HFF-Myc (cell line): ENCODE data around the gene RTKN.
"Not testable (repeated sequence)": the region's sequence is repeated elsewhere in the genome, so short reads cannot be mapped to it uniquely, and the experiment has no call there.

ENCODE experiments used
- DNase-seq: peaks from one replicate; pipeline ENCODE4 v3.0.0-alpha.2; 2011; ENCODE audit warnings: low read depth; ENCODE audit errors: extremely low read depth
- H3K4me3 ChIP-seq: replicated peaks from 2 replicates; pipeline ENCODE4 v1.5.1; 2011; ENCODE audit warnings: low read depth, mild to moderate bottlenecking, control low read depth, low read length
- CTCF ChIP-seq: IDR thresholded peaks from 2 replicates; pipeline ENCODE4 v1.5.1; 2012; ENCODE audit warnings: mild to moderate bottlenecking, low read depth, low read length, control low read depth; ENCODE audit errors: missing control alignments

Gene RTKN

GRCh38 chr2:74441690-74442482 lies at the start of gene RTKN:
TSS of gene RTKN (minus strand) at chr2:74441937. CDS start at chr2:74441816, 121 bp downstream.
- DNase-seq, result no peak
- peak within 1 kb of the TSS; percentile 59 for H3K4me3 ChIP-seq
- TF ChIP-seq CTCF, result no peak

DNA sequence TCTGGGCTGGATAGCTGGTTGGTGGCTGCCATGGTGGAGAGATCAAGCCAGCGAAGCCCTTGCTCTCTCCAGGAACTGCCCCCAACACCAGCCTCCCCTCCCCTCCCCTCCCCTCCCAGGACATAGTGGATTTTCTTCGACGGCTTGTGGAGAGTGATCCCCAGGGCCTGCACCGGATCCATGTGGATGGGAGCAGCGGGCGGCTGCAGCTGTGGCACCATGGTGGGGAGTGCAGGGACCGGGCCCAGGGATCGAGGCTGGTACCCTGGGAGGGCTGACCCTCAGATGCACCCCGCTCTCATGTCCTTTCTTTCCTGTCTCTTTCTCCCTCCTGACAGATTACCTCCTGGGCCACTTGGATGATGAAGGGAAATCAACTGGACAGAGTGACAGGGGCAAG lies 48.2 kb upstream of the RTKN start:
- H3K4me3 ChIP-seq, result no peak overlapping the region
- DNase-seq, result no peak
- TF ChIP-seq CTCF, result no peak

- no peak for TF ChIP-seq CTCF
- DNase-seq, result no peak
- H3K4me3 ChIP-seq, result no peak overlapping the region
Measured at GRCh38 chr2:74488643-74489481, 47.1 kb upstream of the RTKN start.

- no peak for DNase-seq
- TF ChIP-seq CTCF, result no peak
- H3K4me3 ChIP-seq, result no peak overlapping the region
Measured at GRCh38 chr2:74486141-74486540, 44.4 kb upstream of the RTKN start.

DNA sequence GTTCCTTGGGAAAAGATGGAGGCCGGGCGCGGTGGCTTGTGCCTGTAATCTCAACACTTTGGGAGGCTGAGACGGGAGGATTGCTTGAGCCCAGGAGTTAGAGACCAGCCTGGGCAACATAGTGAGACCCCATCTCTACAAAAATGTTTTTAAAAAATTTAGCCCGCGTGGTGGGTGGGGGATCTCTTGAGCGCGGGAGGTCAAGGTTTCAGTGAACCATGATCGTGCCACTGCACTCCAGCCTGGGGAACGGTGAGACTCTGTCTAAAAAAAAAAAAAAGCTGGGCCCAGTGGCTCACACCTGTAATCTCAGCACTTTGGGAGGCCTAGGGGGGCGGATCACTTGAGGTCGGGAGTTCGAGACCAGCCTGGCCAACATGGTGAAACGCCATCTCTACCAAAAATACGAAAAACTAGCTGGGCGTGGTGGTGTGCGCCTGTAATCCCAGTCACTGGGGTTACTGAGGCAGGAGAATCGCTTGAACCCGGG lies 42.0 kb upstream of the RTKN start:
- peak overlapping the region; percentile 82 for H3K4me3 ChIP-seq
- not testable (repeated sequence) for DNase-seq

- DNase-seq, result peak; percentile 88
- TF ChIP-seq CTCF, result peak; percentile 92
- peak within 1 kb of the TSS; percentile 82 for H3K4me3 ChIP-seq
Measured at GRCh38 chr2:74482801-74483674, 41.3 kb upstream of the RTKN start, which contains the start of the genes CCDC142 and TTC31. TSS of gene CCDC142 (minus strand) at chr2:74482998. CDS start at chr2:74482837, 161 bp downstream. TSS of gene TTC31 (plus strand) at chr2:74483081. CDS start at chr2:74483096, 15 bp downstream.
